GM12872 (cell line): ENCODE measurements around the gene SLC6A9.

ENCODE experiments used
- TF ChIP-seq, protein P1 (sequence below): IDR thresholded peaks from 3 replicates; pipeline ENCODE4 v1.5.1; 2011; ENCODE audit warnings: low read depth, mild to moderate bottlenecking, low read length, moderate library complexity; ENCODE audit not compliant: insufficient read depth

Gene SLC6A9

DNA sequence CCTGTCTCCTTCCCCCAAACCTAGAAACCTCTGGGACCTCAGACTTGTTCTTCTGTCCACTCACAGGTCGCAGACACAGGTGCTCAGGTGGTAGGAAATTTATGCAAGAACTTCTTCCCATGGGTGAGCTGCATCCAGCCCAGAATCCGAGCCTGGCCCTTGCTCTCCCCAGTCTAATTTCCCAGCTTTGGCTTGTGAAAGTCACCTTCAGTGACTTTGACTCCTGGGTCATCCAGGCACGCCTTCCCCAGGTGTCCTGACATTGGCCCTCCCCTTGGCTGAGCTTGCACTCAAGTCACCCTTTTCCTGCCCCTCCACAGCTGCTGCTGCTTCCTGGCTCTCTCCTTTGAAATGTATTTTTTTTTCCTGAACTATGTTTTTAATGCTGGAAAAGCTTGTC is 77.9 kb downstream of the SLC6A9 start:
- TF ChIP-seq, protein P1, sequence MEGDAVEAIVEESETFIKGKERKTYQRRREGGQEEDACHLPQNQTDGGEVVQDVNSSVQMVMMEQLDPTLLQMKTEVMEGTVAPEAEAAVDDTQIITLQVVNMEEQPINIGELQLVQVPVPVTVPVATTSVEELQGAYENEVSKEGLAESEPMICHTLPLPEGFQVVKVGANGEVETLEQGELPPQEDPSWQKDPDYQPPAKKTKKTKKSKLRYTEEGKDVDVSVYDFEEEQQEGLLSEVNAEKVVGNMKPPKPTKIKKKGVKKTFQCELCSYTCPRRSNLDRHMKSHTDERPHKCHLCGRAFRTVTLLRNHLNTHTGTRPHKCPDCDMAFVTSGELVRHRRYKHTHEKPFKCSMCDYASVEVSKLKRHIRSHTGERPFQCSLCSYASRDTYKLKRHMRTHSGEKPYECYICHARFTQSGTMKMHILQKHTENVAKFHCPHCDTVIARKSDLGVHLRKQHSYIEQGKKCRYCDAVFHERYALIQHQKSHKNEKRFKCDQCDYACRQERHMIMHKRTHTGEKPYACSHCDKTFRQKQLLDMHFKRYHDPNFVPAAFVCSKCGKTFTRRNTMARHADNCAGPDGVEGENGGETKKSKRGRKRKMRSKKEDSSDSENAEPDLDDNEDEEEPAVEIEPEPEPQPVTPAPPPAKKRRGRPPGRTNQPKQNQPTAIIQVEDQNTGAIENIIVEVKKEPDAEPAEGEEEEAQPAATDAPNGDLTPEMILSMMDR, result no peak

- TF ChIP-seq, protein P1, result no peak
These were observed 78.4 kb downstream of the SLC6A9 start for GRCh38 chr1:43952731-43953346.

DNA sequence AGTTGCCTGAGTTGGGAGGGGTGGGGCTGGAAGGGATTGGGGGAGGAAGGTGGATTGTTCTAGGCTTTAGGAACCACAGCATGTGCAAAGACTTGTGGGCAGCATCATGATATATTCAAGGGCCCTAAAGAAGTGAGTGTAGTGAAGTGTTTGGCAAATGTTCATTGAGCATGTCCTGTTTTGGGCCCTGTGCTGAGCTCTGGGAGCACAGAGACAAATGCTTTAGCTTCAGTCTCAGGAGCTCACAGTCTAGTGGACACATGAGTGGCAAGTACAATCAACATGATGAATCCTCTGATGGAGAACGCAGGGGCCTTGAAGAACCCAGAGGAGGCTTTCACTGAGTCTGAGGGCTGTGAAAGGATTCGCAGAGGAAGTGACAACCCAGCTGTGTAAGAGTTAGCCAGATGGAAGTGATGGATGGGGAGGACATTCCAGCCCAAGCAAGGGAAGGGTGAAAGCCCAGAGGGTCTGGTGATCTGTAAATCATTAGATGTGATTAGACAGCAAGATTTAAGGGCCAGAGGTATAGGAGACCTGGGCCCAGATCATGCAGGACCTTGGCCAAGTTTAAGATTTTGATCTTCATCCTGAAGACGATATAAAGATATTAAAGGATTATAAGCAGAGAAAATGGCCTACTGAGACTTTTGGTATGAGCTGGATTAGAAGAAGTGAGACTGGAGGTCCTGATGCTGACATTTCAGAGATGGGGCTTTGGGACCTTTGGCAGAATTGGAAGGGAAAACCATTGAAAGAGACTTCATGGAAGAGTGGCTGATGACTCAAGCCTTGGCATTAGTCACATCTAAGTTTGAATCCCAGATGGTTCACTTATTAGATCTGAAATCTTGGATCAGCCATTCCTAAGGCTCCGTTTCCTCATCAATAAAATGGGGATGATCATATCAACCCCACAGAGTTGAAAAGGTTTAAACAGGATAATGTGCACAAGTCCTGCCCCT is 80.0 kb downstream of the SLC6A9 start:
- TF ChIP-seq, protein P1, result no peak

DNA sequence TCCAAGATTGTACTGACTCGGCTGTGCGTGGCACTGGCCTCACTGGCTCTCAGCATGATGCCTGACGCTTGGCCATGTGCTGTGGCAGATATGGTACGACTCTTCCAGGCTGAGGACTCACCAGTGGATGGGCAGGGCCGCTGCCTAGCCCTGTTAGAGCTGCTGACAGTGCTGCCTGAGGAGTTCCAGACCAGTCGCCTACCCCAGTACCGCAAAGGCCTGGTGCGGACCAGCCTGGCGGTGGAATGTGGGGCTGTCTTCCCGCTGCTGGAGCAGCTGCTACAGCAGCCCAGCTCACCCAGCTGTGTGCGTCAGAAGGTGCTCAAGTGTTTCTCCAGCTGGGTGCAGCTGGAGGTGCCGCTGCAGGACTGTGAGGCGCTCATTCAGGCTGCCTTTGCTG is 81.6 kb downstream of the SLC6A9 start:
- TF ChIP-seq, protein P1, result no peak

DNA sequence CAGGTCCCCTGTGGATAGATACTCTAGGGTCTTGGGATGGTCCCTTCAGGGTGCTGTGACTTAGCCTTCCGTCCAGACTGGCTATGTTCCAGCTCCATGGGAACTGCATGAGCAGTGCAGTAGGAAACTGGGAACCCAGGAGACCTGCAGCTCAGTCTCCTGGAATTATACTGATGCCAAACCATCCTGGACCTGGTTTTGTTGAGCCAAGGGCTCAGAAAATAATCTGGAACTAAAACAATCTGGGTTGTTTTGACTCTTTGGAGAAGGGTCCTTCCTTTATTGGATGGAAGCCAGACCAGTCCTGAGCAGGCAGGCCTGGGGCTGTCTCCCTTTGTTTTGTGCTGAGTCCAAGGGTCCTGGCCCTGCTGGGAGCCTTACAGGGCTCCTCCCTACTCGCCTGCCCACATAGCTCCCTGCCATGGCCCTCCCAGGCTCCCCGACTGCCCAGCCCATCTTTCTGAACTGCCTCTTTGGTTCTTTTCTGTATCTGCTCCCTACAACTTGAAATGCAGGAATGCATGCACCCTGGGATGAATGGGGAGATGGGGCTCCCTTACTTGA is 83.3 kb downstream of the SLC6A9 start:
- TF ChIP-seq, protein P1, result no peak

DNA sequence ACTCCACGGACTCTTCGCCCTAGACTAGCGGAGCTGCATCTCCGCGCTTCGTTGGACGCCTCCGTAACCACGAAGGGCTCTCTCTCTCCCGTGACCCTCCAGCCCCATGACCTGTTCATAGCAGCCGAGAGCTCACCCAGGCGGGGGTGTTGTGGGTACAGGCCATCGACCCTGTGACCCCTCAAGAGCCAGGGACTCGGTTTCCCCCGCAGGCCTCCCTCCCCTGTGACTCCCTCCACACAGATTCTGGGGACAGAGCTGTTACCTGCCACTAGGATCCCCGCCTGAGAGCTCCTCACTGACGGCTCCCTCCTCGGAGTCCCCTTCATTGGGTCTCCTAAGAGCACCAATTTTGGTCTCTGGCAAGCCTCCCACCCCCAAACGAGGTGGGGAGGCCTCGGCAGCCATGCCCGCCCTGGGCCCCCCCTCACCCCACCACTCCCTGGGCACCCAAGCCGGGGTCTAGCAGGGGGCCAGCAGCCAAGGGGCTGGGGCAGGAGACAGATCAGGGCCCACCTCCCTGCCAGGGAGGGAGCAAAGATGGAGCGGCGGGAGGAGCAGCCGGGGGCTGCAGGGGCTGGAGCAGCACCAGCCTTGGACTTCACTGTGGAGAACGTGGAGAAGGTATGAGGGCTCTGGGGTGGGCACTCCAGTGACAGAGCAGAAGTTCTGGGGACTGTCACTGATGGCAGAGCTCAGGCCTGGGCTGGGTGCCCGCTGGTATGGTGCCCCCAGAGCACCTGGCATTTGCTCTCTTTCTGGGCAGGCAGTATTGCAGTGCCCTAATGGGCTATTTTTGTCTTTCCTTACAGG is 84.0 kb downstream of the SLC6A9 start:
- TF ChIP-seq, protein P1, result no peak
